Neural progenitor cell (in vitro differentiated cells): ENCODE measurements around the gene XPC. TPM values are rescaled to one million over a fixed set of nuclear protein-coding genes. Genes with fewer than 3 reads are reported as not detected.

Experiments used
- DNase-seq: peaks from one replicate; pipeline ENCODE4 v3.0.0-alpha.2; 2016; ENCODE audit warnings: low spot score
- H2AFZ ChIP-seq: fragments of 200-600 bp; sonication (generic); replicated peaks from 2 replicates; pipeline ENCODE4 v1.6.1; 2016; ENCODE audit warnings: antibody characterized with exemption
- H3F3A ChIP-seq: fragments of 200-600 bp; sonication (generic); 2 replicates; pipeline ENCODE4 v1.6.1; 2016; ENCODE audit warnings: antibody characterized with exemption, low read depth
- H3K27ac ChIP-seq: fragments of 200-600 bp; sonication (generic); 2 replicates; pipeline ENCODE4 v1.5.1; 2016; ENCODE audit warnings: mild to moderate bottlenecking
- H3K27me3 ChIP-seq: fragments of 200-600 bp; sonication (generic); 2 replicates; pipeline ENCODE4 v1.6.1; 2016; ENCODE audit warnings: mild to moderate bottlenecking, moderate library complexity
- H3K36me3 ChIP-seq: fragments of 200-600 bp; sonication (generic); 2 replicates; pipeline ENCODE4 v1.5.1; 2016
- H3K4me1 ChIP-seq: fragments of 200-600 bp; sonication (generic); 2 replicates; pipeline ENCODE4 v1.6.1; 2016; ENCODE audit warnings: mixed run types
- H3K4me2 ChIP-seq: fragments of 200-600 bp; sonication (generic); 2 replicates; pipeline ENCODE4 v1.6.1; 2016
- H3K4me3 ChIP-seq: fragments of 200-600 bp; sonication (generic); 2 replicates; pipeline ENCODE4 v1.5.1; 2016
- H3K79me2 ChIP-seq: fragments of 200-600 bp; sonication (generic); 2 replicates; pipeline ENCODE4 v1.6.1; 2016; ENCODE audit warnings: low read depth
- H3K9ac ChIP-seq: fragments of 200-600 bp; sonication (generic); 2 replicates; pipeline ENCODE4 v1.6.1; 2016
- H3K9me3 ChIP-seq: fragments of 200-600 bp; sonication (generic); 2 replicates; pipeline ENCODE4 v1.5.1; 2016; ENCODE audit warnings: low read depth
- H4K20me1 ChIP-seq: fragments of 200-600 bp; sonication (generic); 2 replicates; pipeline ENCODE4 v1.6.1; 2016; ENCODE audit warnings: low read depth
- H3K27ac Mint-ChIP-seq: 3 replicates; pipeline ENCODE4 v1.8.0; 2021; ENCODE audit warnings: mixed read lengths
- H3K27me3 Mint-ChIP-seq: 2 replicates; pipeline ENCODE4 v1.8.0; 2022; ENCODE audit warnings: low read depth, mild to moderate bottlenecking, inconsistent platforms, moderate library complexity, mixed read lengths; ENCODE audit not compliant: insufficient read depth
- H3K36me3 Mint-ChIP-seq: 3 replicates; pipeline ENCODE4 v1.8.0; 2021; ENCODE audit warnings: mixed read lengths
- H3K4me1 Mint-ChIP-seq: 3 replicates; pipeline ENCODE4 v1.8.0; 2021; ENCODE audit warnings: mixed read lengths
- H3K4me3 Mint-ChIP-seq: 3 replicates; pipeline ENCODE4 v1.8.0; 2021; ENCODE audit warnings: mild to moderate bottlenecking, moderate library complexity, mixed read lengths
- H3K9me3 Mint-ChIP-seq: 3 replicates; pipeline ENCODE4 v1.8.0; 2020; ENCODE audit warnings: mixed read lengths
- CTCF ChIP-seq: fragments of 200-600 bp; sonication (generic); IDR thresholded peaks from 2 replicates; pipeline ENCODE4 v1.5.1; 2017; ENCODE audit warnings: antibody characterized with exemption, mild to moderate bottlenecking
- EZH2 ChIP-seq: fragments of 200-600 bp; sonication (generic); IDR thresholded peaks from 2 replicates; pipeline ENCODE4 v1.6.1; 2017; ENCODE audit warnings: antibody characterized with exemption, mild to moderate bottlenecking, moderate library complexity
- EZH2phosphoT487 ChIP-seq: fragments of 200-600 bp; sonication (generic); IDR thresholded peaks from 2 replicates; pipeline ENCODE4 v1.6.1; 2017; ENCODE audit warnings: antibody characterized with exemption
- total RNA-seq: library from RNA; depleted of rRNA; stranded (reverse); fragments of >200 nt; gene quantifications from 2 replicates; pipeline ENCODE4 v1.2.3, GENCODE V29; 2015; ENCODE audit warnings: low replicate concordance

XPC gene
- total RNA-seq, 1 donor from 2014 or later: 44.1 TPM

- Mint-ChIP-seq H3K27ac (no peak overlapping the region), H3K4me1 (peaks cover 23% of the 10 kb centered on the region), H3K9me3 (no peaks in the 10 kb centered on the region), H3K27me3 (peaks cover 2% of the 10 kb centered on the region), H3K36me3 (peaks cover 22% of the 10 kb centered on the region), H3K4me3 (no peak overlapping the region)
- no peaks in the 10 kb centered on the region for H3K9me3 ChIP-seq
- no peaks in the 10 kb centered on the region for H3F3A ChIP-seq
- H3K4me2 ChIP-seq: no peak overlapping the region
- no peak for TF ChIP-seq EZH2
- no peak for TF ChIP-seq CTCF
- no peak for TF ChIP-seq EZH2phosphoT487
- H3K4me3 ChIP-seq: no peak overlapping the region
- H3K27ac ChIP-seq: no peak overlapping the region
- DNase-seq: no peak
- H4K20me1 ChIP-seq: peaks cover 39% of the 10 kb centered on the region
- no peak overlapping the region for H3K9ac ChIP-seq
- H3K36me3 ChIP-seq: peaks cover 12% of the 10 kb centered on the region
- H3K79me2 ChIP-seq: peaks cover 46% of the 10 kb centered on the region
- H3K4me1 ChIP-seq: peaks cover 6% of the 10 kb centered on the region
- H2AFZ ChIP-seq: no peak overlapping the region
- no peaks in the 10 kb centered on the region for H3K27me3 ChIP-seq
These were observed 5.9 kb downstream of the XPC start for GRCh38 chr3:14172496-14172895.

- H3K4me1 Mint-ChIP-seq: peaks cover 9% of the 10 kb centered on the region
- Histone ChIP-seq H4K20me1 (peaks cover 25% of the 10 kb centered on the region), H3K9me3 (no peaks in the 10 kb centered on the region), H2AFZ (no peak overlapping the region), H3K36me3 (peaks cover 12% of the 10 kb centered on the region), H3F3A (no peaks in the 10 kb centered on the region), H3K4me3 (no peak overlapping the region), H3K79me2 (peaks cover 27% of the 10 kb centered on the region), H3K27ac (no peak overlapping the region), H3K4me1 (no peaks in the 10 kb centered on the region), H3K27me3 (no peaks in the 10 kb centered on the region), H3K9ac (no peak overlapping the region), H3K4me2 (no peak overlapping the region)
- H3K9me3 Mint-ChIP-seq: no peaks in the 10 kb centered on the region
- no peak overlapping the region for H3K4me3 Mint-ChIP-seq
- DNase-seq: no peak
- TF ChIP-seq CTCF (no peak), EZH2phosphoT487 (no peak), EZH2 (no peak)
- H3K36me3 Mint-ChIP-seq: peaks cover 33% of the 10 kb centered on the region
- H3K27ac Mint-ChIP-seq: no peak overlapping the region
- H3K27me3 Mint-ChIP-seq: no peaks in the 10 kb centered on the region
These were observed 7.8 kb downstream of the XPC start for GRCh38 chr3:14170531-14171159.

- peaks cover 2% of the 10 kb centered on the region for H3K4me1 Mint-ChIP-seq
- H3K36me3 Mint-ChIP-seq: peaks cover 37% of the 10 kb centered on the region
- Histone ChIP-seq H2AFZ (no peak overlapping the region), H3K36me3 (peaks cover 12% of the 10 kb centered on the region), H3K4me2 (no peak overlapping the region), H3K4me1 (no peaks in the 10 kb centered on the region), H3K4me3 (no peak overlapping the region), H3K9me3 (no peaks in the 10 kb centered on the region), H3K9ac (no peak overlapping the region), H4K20me1 (peaks cover 17% of the 10 kb centered on the region), H3F3A (no peaks in the 10 kb centered on the region), H3K79me2 (peaks cover 19% of the 10 kb centered on the region), H3K27me3 (no peaks in the 10 kb centered on the region), H3K27ac (no peak overlapping the region)
- no peak overlapping the region for H3K27ac Mint-ChIP-seq
- TF ChIP-seq EZH2phosphoT487: no peak
- no peak for TF ChIP-seq CTCF
- no peak for TF ChIP-seq EZH2
- no peak overlapping the region for H3K4me3 Mint-ChIP-seq
- H3K9me3 Mint-ChIP-seq: no peaks in the 10 kb centered on the region
- no peaks in the 10 kb centered on the region for H3K27me3 Mint-ChIP-seq
- no peak for DNase-seq
These were observed 8.5 kb downstream of the XPC start for GRCh38 chr3:14169871-14170270.
